Vagina (tissue), 2 donors: ENCODE data around the gene RDH14. TPM values are rescaled to one million over a fixed set of nuclear protein-coding genes. Genes with fewer than 3 reads are reported as not detected.

Source experiments
- DNase-seq, 2 donors: peaks; one replicate each; pipeline ENCODE4 v3.0.0-alpha.2; 2017; ENCODE audit errors: extremely low spot score in 2 of 2
- H3K27ac ChIP-seq: fragments of 200-600 bp; sonication (generic); one replicate; pipeline ENCODE4 v1.5.1; 2019
- H3K27me3 ChIP-seq: fragments of 200-600 bp; sonication (generic); one replicate; pipeline ENCODE4 v1.5.1; 2019
- H3K36me3 ChIP-seq, 2 donors: fragments of 200-600 bp; sonication (generic); one replicate each; pipeline ENCODE4 v1.5.1; 2017 to 2019
- H3K4me1 ChIP-seq: fragments of 200-600 bp; sonication (generic); one replicate; pipeline ENCODE4 v1.5.1; 2019
- H3K4me3 ChIP-seq, 2 donors: fragments of 200-600 bp; sonication (generic); 1 replicate in 1 of 2; 2 replicates in 1 of 2; pipeline ENCODE4 v1.5.1; 2016 to 2019
- H3K9me3 ChIP-seq: fragments of 200-600 bp; sonication (generic); one replicate; pipeline ENCODE4 v1.5.1; 2019
- POLR2A ChIP-seq, 2 donors: fragments of 450-650 bp; IDR thresholded peaks; one replicate each; pipeline ENCODE4 v1.6.1; 2017; ENCODE audit warnings: antibody characterized with exemption in 2 of 2, mild to moderate bottlenecking in 2 of 2, moderate library complexity in 2 of 2
- POLR2AphosphoS5 ChIP-seq, 2 donors: sonication (generic); formaldehyde crosslinking; IDR thresholded peaks; one replicate each; pipeline ENCODE4 v1.9.0; 2017; ENCODE audit warnings: antibody characterized with exemption in 2 of 2, mild to moderate bottlenecking in 2 of 2, low read depth in 1 of 2; ENCODE audit not compliant: insufficient read depth in 1 of 2
- intact Hi-C: fragments of 100-400 bp; cut with DNase I; formaldehyde crosslinking; loops from one replicate; pipeline ENCODE4 v1.15.1; 2023
- total RNA-seq: library from RNA; depleted of rRNA; stranded (reverse); fragments of >200 nt; gene quantifications from one replicate; pipeline ENCODE4 v1.2.3, GENCODE V29; 2016
- TF ChIP-seq, protein P1 (sequence below), 3 experiments: fragments of 450-650 bp in 2 of 3; fragments of 200-600 bp in 1 of 3; sonication (generic) in 1 of 3; IDR thresholded peaks; one replicate each; pipeline ENCODE4 v1.5.1; 2017 to 2019; ENCODE audit warnings: antibody characterized with exemption in 3 of 3, mild to moderate bottlenecking in 2 of 3, moderate library complexity in 2 of 3

The RDH14 gene
- total RNA-seq, 1 donor from 2014 or later = 25.3 TPM

DNA sequence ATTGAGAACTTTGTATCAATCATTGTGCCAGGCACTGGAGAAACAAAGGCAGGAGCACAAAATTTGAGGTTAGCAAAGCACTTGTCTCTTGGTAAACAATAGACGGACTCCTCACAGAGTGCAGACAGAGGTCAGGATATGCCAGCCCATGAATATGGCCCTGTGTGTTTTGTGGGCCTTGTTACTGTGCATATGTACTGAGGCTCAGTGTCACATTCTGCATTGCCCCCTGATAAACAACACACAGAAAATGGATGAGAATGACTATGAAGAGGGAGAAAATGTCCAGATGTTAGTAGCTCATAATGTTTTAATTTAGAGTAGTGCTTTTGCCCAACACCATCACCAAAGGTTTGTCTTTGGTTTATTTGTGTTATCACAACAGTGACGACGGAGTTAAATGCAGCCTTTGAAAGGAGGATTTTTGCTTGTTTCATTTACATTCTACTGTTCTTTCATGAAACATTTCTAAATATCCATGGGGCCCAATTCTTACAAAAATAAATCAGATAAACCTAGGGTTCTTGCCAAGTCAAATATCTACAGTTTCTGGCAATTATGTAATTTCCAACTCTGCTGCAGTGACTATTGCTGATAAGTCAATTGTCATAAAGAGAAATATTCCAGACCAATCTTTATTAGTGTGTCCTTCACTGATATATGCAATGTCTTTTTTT is 43.5 kb upstream of the RDH14 start:
- TF ChIP-seq POLR2AphosphoS5 (IDR thresholded peaks at IDR 0.05; ENCODE audit: insufficient read depth in 1 of 2, low read depth in 1 of 2) (no peak), POLR2A (IDR thresholded peaks at IDR 0.05) (no peak)
- TF ChIP-seq, protein P1, sequence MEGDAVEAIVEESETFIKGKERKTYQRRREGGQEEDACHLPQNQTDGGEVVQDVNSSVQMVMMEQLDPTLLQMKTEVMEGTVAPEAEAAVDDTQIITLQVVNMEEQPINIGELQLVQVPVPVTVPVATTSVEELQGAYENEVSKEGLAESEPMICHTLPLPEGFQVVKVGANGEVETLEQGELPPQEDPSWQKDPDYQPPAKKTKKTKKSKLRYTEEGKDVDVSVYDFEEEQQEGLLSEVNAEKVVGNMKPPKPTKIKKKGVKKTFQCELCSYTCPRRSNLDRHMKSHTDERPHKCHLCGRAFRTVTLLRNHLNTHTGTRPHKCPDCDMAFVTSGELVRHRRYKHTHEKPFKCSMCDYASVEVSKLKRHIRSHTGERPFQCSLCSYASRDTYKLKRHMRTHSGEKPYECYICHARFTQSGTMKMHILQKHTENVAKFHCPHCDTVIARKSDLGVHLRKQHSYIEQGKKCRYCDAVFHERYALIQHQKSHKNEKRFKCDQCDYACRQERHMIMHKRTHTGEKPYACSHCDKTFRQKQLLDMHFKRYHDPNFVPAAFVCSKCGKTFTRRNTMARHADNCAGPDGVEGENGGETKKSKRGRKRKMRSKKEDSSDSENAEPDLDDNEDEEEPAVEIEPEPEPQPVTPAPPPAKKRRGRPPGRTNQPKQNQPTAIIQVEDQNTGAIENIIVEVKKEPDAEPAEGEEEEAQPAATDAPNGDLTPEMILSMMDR (IDR thresholded peaks at IDR 0.05) = no peak
- intact Hi-C loops = no loop called here
- Histone ChIP-seq H3K9me3 (no peaks in the 10 kb centered on the region), H3K27me3 (no peaks in the 10 kb centered on the region), H3K4me3 (no peak overlapping the region), H3K36me3 (no peaks in the 10 kb centered on the region), H3K27ac (no peak overlapping the region), H3K4me1 (no peaks in the 10 kb centered on the region)
- no peak for DNase-seq

GRCh38 chr2:18602298-18602697 is 41.8 kb upstream of the RDH14 start:
- no peaks in the 10 kb centered on the region for H3K36me3 ChIP-seq
- H3K9me3 ChIP-seq = no peaks in the 10 kb centered on the region
- no peaks in the 10 kb centered on the region for H3K4me1 ChIP-seq
- intact Hi-C loops = loop anchor here (1.0 kb wide), 1 partner anchor 10 kb away; no protein-coding TSS in a partner anchor
- H3K27me3 ChIP-seq = no peaks in the 10 kb centered on the region
- TF ChIP-seq, protein P1 (IDR thresholded peaks at IDR 0.05) = no peak
- TF ChIP-seq POLR2AphosphoS5 (IDR thresholded peaks at IDR 0.05; ENCODE audit: insufficient read depth in 1 of 2, low read depth in 1 of 2) (no peak), POLR2A (IDR thresholded peaks at IDR 0.05) (no peak)
- H3K4me3 ChIP-seq = no peak overlapping the region
- no peak for DNase-seq
- H3K27ac ChIP-seq = no peak overlapping the region

DNA sequence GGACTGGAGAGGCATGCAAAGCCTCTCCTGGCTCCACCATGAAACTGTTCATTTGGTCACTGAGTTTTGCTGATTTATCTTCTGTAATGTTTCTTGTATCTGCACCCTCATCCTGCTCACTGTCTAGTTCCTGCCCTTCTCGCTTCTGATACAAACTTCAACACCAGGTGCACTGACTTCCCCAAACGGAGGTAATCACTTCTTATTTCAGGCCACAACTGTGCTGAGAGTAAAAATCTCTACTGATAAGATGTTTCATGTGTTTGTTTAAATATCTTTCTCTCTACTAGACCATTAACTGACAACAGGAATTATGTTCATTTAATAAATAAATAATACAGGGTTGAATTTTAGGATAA is 39.8 kb upstream of the RDH14 start:
- intact Hi-C loops = no loop called here
- H3K36me3 ChIP-seq = no peaks in the 10 kb centered on the region
- no peaks in the 10 kb centered on the region for H3K4me1 ChIP-seq
- no peaks in the 10 kb centered on the region for H3K27me3 ChIP-seq
- no peak overlapping the region for H3K4me3 ChIP-seq
- H3K27ac ChIP-seq = no peak overlapping the region
- H3K9me3 ChIP-seq = no peaks in the 10 kb centered on the region
- TF ChIP-seq POLR2A (IDR thresholded peaks at IDR 0.05) (no peak), POLR2AphosphoS5 (IDR thresholded peaks at IDR 0.05; ENCODE audit: insufficient read depth in 1 of 2, low read depth in 1 of 2) (no peak)
- TF ChIP-seq, protein P1 (IDR thresholded peaks at IDR 0.05) = no peak
- DNase-seq = no peak

DNA sequence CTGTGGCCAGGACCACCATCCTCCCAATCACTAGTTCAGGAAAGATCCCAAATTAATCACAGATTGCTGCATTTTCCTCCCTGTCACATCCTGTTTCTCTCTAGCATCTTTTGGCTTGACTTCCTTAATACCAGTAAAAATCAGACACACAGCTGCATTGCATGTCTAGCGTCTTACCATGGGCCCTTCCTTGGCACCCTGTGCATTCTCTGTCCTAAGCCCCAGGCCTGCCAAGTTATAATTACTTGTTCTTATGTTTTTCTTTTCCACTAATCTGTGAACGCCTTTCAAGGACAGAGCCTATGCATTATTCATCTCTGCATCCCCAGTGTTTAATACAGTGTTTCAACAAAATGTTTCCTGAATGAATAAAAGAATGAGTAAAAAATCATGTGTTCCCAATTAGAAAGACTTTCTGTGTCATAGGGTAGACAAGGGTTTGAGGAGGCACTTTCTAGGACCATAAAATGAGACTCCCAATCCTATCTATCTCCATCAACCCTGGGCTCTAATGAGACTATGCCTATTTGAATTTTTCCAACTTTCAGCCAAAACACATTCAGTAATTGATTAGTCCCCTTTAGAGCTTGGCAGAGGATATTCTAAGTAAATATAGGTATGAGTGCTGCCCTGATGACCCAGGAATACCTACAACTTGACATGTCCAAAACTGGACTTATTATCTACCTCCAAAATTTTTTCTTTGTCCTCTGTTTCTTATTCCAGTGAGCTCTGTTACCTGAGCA is 39.2 kb upstream of the RDH14 start:
- H3K36me3 ChIP-seq = no peaks in the 10 kb centered on the region
- H3K9me3 ChIP-seq = no peaks in the 10 kb centered on the region
- no peak for DNase-seq
- H3K4me1 ChIP-seq = no peaks in the 10 kb centered on the region
- H3K4me3 ChIP-seq = no peak overlapping the region
- TF ChIP-seq POLR2AphosphoS5 (IDR thresholded peaks at IDR 0.05; ENCODE audit: insufficient read depth in 1 of 2, low read depth in 1 of 2) (no peak), POLR2A (IDR thresholded peaks at IDR 0.05) (no peak)
- TF ChIP-seq, protein P1 (IDR thresholded peaks at IDR 0.05) = no peak
- intact Hi-C loops = no loop called here
- H3K27me3 ChIP-seq = no peaks in the 10 kb centered on the region
- no peak overlapping the region for H3K27ac ChIP-seq
